ENCODE results near the gene CRYGS. TPM values are rescaled to one million over a fixed set of nuclear protein-coding genes. Genes with fewer than 3 reads are reported as not detected.

The CRYGS gene
- total and polyA plus RNA-seq, 10 donors, result 4.2 to 24.8 (median 6.8) TPM

DNA sequence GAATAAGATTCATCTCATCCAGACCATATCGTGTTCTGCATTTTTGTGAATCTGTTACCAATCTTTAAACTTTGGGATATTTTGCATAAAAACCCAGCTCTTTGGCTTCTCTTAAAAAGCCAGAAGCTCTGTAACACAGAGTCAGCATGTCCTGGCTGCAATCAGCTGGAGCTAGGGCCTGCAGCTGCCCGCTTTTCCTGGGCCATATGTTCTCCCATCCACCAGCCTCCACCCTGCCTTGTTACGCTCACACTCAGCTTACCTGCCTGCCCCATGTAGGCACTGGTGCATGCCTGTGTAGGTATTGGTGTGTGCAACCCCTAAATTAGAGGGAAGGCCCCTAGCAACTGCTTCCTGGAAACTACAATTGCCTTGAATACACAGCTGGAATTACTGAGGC is 48.2 kb downstream of the CRYGS start:
- Histone ChIP-seq H3K4me1 (peaks cover 0 to 4% (median 0%) of the 10 kb centered on the region in 6 donors), H3K4me3 (no peak overlapping the region), H3K27ac (no peak overlapping the region), H3K36me3 (no peaks in the 10 kb centered on the region), H3K27me3 (replicated peaks in 1 of 7) (no peaks in the 10 kb centered on the region), H3K9me3 (peaks cover 0 to 14% (median 2%) of the 10 kb centered on the region in 8 donors)
- intact Hi-C loops (cut with DNase I; ENCODE audit: low total_unique reads), result no loop called here
- no peak for TF ChIP-seq POLR2AphosphoS5 (IDR thresholded peaks at IDR 0.05)
- TF ChIP-seq, protein P1, sequence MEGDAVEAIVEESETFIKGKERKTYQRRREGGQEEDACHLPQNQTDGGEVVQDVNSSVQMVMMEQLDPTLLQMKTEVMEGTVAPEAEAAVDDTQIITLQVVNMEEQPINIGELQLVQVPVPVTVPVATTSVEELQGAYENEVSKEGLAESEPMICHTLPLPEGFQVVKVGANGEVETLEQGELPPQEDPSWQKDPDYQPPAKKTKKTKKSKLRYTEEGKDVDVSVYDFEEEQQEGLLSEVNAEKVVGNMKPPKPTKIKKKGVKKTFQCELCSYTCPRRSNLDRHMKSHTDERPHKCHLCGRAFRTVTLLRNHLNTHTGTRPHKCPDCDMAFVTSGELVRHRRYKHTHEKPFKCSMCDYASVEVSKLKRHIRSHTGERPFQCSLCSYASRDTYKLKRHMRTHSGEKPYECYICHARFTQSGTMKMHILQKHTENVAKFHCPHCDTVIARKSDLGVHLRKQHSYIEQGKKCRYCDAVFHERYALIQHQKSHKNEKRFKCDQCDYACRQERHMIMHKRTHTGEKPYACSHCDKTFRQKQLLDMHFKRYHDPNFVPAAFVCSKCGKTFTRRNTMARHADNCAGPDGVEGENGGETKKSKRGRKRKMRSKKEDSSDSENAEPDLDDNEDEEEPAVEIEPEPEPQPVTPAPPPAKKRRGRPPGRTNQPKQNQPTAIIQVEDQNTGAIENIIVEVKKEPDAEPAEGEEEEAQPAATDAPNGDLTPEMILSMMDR (IDR thresholded peaks at IDR 0.05 in 8 of 11, conservative IDR thresholded peaks at IDR 0.05 in 3 of 11), result no peak
- no peak for TF ChIP-seq POLR2A (IDR thresholded peaks at IDR 0.05)
- no peak for DNase-seq
- 87 to 95% (median 91%) methylated on average over 3 of the region's 3 CpGs for WGBS, 5 donors

DNA sequence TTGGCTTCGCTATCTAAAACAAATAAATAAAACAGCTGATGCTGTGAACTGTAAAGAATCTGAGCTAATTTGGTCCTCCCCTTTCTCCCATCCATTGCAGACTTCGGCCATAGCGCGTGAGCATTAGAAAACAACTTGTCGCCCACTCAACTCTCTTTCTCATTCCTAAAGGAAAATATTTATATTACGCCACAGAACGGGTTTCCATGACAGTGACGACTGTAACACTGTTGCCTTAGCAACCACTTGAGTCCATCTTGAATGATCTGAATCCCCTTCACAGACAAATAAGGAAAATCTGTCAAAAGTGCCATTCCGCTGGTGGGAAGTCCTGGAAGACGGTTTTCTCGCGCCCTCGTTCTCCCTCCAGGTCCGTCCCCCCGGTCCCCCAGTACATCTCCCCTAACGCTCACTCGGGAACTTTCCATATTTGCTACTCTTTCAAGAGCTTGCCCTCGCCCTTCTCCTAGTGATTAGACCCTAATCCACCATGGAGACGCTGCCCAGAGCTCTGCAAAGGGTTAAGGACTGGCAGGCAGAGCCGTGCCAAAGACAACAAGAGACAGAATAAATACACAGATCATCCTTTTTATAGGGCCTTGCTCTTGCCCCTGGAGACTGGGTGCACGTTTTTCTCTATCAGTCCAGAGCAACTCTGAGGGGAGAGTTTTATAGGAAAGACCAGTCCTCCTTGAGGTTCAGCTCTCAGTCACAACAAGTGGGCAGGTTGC is 50.5 kb downstream of the CRYGS start:
- Histone ChIP-seq H3K9me3 (peaks cover 0 to 9% (median 2%) of the 10 kb centered on the region in 8 donors), H3K27ac (no peak overlapping the region), H3K27me3 (replicated peaks in 1 of 7) (no peaks in the 10 kb centered on the region), H3K4me3 (no peak overlapping the region), H3K4me1 (peaks cover 0 to 4% (median 0%) of the 10 kb centered on the region in 6 donors), H3K36me3 (no peaks in the 10 kb centered on the region)
- intact Hi-C loops (cut with DNase I; ENCODE audit: low total_unique reads), result no loop called here
- DNase-seq, result no peak
- WGBS, 5 donors, result 72 to 86% (median 82%) methylated on average over 21 of the region's 21 CpGs
- no peak for TF ChIP-seq POLR2AphosphoS5 (IDR thresholded peaks at IDR 0.05)
- no peak for TF ChIP-seq POLR2A (IDR thresholded peaks at IDR 0.05)
- TF ChIP-seq, protein P1 (IDR thresholded peaks at IDR 0.05 in 8 of 11, conservative IDR thresholded peaks at IDR 0.05 in 3 of 11), result no peak

GRCh38 chr3:186492385-186492984 is 51.7 kb downstream of the CRYGS start:
- Histone ChIP-seq H3K27ac (no peak overlapping the region), H3K27me3 (replicated peaks in 1 of 7) (no peaks in the 10 kb centered on the region), H3K4me1 (peaks cover 0 to 4% (median 0%) of the 10 kb centered on the region in 6 donors), H3K36me3 (no peaks in the 10 kb centered on the region), H3K9me3 (no peaks in the 10 kb centered on the region), H3K4me3 (no peak overlapping the region)
- TF ChIP-seq POLR2AphosphoS5 (IDR thresholded peaks at IDR 0.05) (no peak), POLR2A (IDR thresholded peaks at IDR 0.05) (no peak)
- TF ChIP-seq, protein P1 (IDR thresholded peaks at IDR 0.05 in 8 of 11, conservative IDR thresholded peaks at IDR 0.05 in 3 of 11), result no peak
- intact Hi-C loops (cut with DNase I; ENCODE audit: low total_unique reads), result no loop called here
- 87 to 98% (median 91%) methylated on average over 4 of the region's 4 CpGs for whole genome bisulfite sequencing, 5 donors
- DNase-seq, result no peak

DNA sequence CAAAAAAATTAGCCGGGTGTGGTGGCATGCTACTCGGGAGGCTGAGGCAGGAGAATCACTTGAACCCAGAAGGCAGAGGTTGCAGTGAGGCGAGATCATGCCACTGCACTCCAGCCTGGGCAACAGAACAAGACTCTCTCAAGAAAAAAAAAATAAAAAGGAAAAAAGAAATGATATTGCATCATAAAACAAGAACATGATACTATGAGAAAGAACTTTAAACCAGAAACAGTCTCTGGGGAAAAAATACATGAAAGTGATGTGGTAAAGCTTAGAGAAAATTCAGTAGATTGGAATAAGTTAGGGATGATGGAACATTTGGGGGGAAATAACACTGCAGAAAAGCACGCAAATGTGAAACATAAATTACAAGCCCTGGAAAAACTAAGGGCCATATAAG is 54.7 kb downstream of the CRYGS start:
- DNase-seq, result no peak
- intact Hi-C loops (cut with DNase I; ENCODE audit: low total_unique reads), result no loop called here
- no peak overlapping the region for H3K27ac ChIP-seq
- no peak for TF ChIP-seq POLR2AphosphoS5 (IDR thresholded peaks at IDR 0.05)
- TF ChIP-seq, protein P1 (IDR thresholded peaks at IDR 0.05 in 8 of 11, conservative IDR thresholded peaks at IDR 0.05 in 3 of 11), result no peak
- TF ChIP-seq POLR2A (IDR thresholded peaks at IDR 0.05), result no peak
- H3K4me1 ChIP-seq, result no peaks in the 10 kb centered on the region
- no peak overlapping the region for H3K4me3 ChIP-seq
- no peaks in the 10 kb centered on the region for H3K9me3 ChIP-seq
- no peaks in the 10 kb centered on the region for H3K36me3 ChIP-seq
- WGBS, 5 donors, result 84 to 92% (median 91%) methylated on average over 4 of the region's 4 CpGs
- H3K27me3 ChIP-seq (replicated peaks in 1 of 7), result no peaks in the 10 kb centered on the region

Measured in spleen (tissue), 11 donors.